PFSK-1 (cell line): ENCODE data around the gene PELO.

Experiments used
- FOXP2 ChIP-seq: optimal IDR thresholded peaks from 2 replicates; pipeline ENCODE3; 2011; ENCODE audit warnings: borderline replicate concordance, control low read depth, inconsistent platforms; ENCODE audit not compliant: insufficient read depth; ENCODE audit errors: extremely low read length, extremely low read depth
- POLR2AphosphoS5 ChIP-seq: IDR thresholded peaks from 2 replicates; pipeline ENCODE4 v1.6.1; 2012; ENCODE audit warnings: low read depth, mild to moderate bottlenecking, control low read depth, low read length, moderate library complexity
- REST ChIP-seq, 2 experiments: IDR thresholded peaks; 2 replicates each; pipeline versions ENCODE4 v1.6.1 to v1.8.0; 2011 to 2012; ENCODE audit warnings: low read depth in 2 of 2, low read length in 2 of 2, control low read depth in 1 of 2, inconsistent platforms in 1 of 2, mild to moderate bottlenecking in 1 of 2, moderate library complexity in 1 of 2; ENCODE audit not compliant: insufficient read depth in 1 of 2
- SIN3A ChIP-seq: IDR thresholded peaks from 2 replicates; pipeline ENCODE4 v1.6.1; 2012; ENCODE audit warnings: mild to moderate bottlenecking, low read length, moderate library complexity, borderline replicate concordance; ENCODE audit not compliant: insufficient read depth
- TAF1 ChIP-seq: IDR thresholded peaks from 2 replicates; pipeline ENCODE4 v1.6.1; 2012; ENCODE audit warnings: low read length, control low read depth, borderline replicate concordance; ENCODE audit not compliant: insufficient read depth

Gene PELO

GRCh38 chr5:52789851-52790250, 2.1 kb downstream of the PELO start:
- TF ChIP-seq REST (IDR thresholded peaks at IDR 0.05; ENCODE audit: insufficient read depth in 1 of 2, low read depth in 2 of 2, low read length in 2 of 2) (no peak), POLR2AphosphoS5 (no peak), SIN3A (no peak), TAF1 (no peak), FOXP2 (no peak)

GRCh38 chr5:52791366-52791765, 3.6 kb downstream of the PELO start:
- TF ChIP-seq FOXP2 (no peak), POLR2AphosphoS5 (no peak), REST (IDR thresholded peaks at IDR 0.05; ENCODE audit: insufficient read depth in 1 of 2, low read depth in 2 of 2, low read length in 2 of 2) (no peak), SIN3A (no peak), TAF1 (no peak)

- no peak for TF ChIP-seq REST (IDR thresholded peaks at IDR 0.05; ENCODE audit: insufficient read depth in 1 of 2, low read depth in 2 of 2, low read length in 2 of 2)
- no peak for TF ChIP-seq POLR2AphosphoS5
- TF ChIP-seq TAF1 = no peak
- TF ChIP-seq SIN3A = no peak
- no peak for TF ChIP-seq FOXP2
These were observed 6.8 kb downstream of the PELO start for GRCh38 chr5:52794519-52794918.

GRCh38 chr5:52796031-52796430, 8.3 kb downstream of the PELO start:
- TF ChIP-seq REST (IDR thresholded peaks at IDR 0.05; ENCODE audit: insufficient read depth in 1 of 2, low read depth in 2 of 2, low read length in 2 of 2) (no peak), SIN3A (no peak)

- TF ChIP-seq POLR2AphosphoS5 (no peak), REST (IDR thresholded peaks at IDR 0.05; ENCODE audit: insufficient read depth in 1 of 2, low read depth in 2 of 2, low read length in 2 of 2) (no peak), SIN3A (no peak), TAF1 (no peak), FOXP2 (no peak)
These were observed 8.9 kb downstream of the PELO start for GRCh38 chr5:52796516-52797103.
